MM.1S (cell line): Measurements from ENCODE around the gene SLC38A10.

Source experiments
- EZH2 ChIP-seq: fragments of 300-600 bp; sonication (generic); optimal IDR thresholded peaks from 2 replicates; pipeline ENCODE3; 2017; ENCODE audit warnings: low read depth, mild to moderate bottlenecking, antibody characterized with exemption, low read length, mixed read lengths
- EZH2phosphoT487 ChIP-seq: fragments of 300-600 bp; sonication (generic); IDR thresholded peaks from 2 replicates; pipeline ENCODE4 v1.6.1; 2018; ENCODE audit warnings: antibody characterized with exemption, low read length

GRCh38 chr17:81332914-81333528 lies 37.9 kb upstream of the SLC38A10 start:
- no peak for TF ChIP-seq EZH2
- no peak for TF ChIP-seq EZH2phosphoT487
